Measurements from ENCODE around the gene CNP. TPM values are rescaled to one million over a fixed set of nuclear protein-coding genes. Genes with fewer than 3 reads are reported as not detected.

The CNP gene
- total RNA-seq (2022; extraction: Qiagen RNA extraction): 56.2 to 72.6 TPM (median 69.8 TPM) in 5 replicates

DNA sequence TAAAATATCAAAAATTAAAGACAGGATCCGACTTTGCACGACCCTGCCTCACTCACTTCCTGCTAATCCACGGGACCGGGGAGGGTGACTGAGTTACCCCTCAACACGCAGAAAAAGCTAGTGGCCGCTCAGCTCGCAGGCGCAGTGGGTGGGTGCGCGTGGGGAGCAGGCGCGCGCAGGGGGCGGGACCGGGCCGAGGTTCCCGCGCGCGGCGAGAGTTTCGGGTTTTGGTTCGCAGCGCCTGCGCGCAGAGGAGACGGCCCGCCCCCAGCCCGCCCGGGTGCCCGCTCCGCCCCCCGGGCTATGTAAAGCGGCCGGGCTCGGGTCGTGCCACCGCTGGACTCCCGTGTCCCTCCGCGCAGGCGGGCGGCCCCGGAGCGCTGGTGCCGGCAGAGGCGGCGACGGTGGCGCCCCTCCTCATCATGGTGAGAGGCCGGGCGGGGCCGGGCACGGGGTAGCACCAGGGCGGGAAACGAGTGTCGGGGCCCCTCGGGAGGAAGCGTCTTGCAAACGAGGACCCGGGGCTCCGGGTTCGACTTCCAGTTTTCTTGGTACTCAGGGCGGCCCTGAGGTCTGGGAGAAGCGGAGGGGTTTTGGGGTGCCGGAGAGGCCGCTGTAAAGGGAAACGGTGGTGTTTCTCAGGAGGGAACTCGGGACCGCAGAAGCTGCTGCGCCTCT, at the start of gene CNP:
TSS of gene CNP (plus strand) at position 333 of the 678 bp plus-strand sequence. CDS start at position 423, 90 bp downstream.

DNA sequence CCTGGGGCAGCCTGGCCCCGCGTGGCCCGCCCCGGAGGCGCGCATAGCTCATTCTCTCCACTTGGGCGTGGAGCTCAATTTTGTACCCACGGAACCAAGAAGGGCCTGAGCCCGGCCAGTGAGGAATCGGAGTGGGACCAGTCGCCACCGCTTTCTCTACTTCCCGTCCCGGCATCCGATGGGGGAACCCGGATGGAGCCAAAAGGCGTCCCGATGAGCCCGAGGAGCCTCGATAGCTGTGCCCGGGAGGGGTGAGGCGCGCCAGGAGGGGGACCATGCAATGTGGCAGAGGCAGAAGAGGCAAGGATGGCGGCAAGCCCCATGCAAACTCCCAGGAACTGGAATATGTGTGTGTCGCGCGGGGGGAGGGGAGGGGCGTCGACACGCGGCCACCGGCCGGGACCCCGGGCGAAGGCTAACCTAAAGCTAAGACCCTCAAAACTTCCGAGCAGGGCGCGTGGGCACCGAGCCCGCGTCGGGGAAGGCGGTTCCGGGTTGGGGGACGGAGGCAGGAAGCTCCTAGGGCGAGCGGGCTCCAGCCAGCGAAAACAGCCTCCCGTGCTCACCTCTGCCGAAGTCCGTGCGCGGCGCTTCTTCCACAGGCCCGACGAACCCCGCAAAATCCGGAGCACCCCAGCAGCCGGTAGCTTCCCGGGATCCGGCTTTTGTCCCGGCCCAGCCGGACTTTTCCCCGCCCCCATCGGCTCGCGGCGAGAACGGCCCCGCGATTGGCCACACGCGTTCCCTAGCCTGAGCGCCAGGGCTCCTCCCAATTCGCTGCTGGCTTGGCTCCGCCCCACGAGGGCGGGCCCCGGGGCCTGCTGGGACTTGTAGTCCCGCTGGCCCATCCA, 48.1 kb upstream of the CNP start, which contains the start of gene ACLY:
TSS of gene ACLY (minus strand) at position 638 of the 851 bp plus-strand sequence. CDS start 5,078 bp downstream, outside the sequence.

DNA sequence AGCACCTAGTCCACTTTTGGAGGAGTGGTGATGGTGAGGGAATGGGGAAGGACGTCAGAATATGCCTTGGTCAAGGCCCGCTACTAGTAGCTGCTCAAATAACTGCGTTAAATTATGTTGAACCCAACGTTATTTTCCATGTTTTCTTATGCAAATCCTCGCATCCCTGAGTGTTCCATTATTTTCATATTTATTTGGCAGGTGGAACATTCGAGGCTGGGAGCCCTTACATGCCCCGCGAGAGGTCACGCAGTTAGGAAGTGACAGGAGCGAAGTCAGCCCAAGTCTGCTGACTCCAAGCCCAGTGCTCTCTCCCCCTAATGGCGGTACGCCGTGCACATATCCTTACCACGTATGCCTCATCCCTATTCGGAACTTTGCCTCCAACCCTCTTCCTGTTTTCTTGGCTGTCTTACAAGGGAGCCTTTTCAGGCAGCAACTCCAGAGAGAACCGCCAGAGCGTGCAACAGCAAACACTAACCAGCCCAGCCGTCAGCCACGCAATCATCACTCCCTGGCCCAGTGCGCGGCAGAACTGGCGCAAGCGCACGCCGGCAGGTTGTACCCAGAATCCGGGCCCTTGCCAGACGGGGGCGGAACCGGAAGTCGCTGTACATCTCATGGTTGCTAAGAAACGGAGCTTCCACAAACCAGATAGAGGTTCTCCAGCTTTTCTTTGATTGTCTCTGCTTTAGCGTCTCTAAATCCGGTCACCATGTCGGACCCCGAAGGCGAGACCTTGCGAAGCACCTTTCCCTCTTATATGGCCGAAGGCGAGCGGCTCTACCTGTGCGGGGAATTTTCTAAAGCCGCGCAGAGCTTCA, 36.4 kb upstream of the CNP start, which contains the start of gene ODAD4:
TSS of gene ODAD4 (plus strand) at position 609 of the 824 bp plus-strand sequence. CDS start at position 716, 107 bp downstream.

DNA sequence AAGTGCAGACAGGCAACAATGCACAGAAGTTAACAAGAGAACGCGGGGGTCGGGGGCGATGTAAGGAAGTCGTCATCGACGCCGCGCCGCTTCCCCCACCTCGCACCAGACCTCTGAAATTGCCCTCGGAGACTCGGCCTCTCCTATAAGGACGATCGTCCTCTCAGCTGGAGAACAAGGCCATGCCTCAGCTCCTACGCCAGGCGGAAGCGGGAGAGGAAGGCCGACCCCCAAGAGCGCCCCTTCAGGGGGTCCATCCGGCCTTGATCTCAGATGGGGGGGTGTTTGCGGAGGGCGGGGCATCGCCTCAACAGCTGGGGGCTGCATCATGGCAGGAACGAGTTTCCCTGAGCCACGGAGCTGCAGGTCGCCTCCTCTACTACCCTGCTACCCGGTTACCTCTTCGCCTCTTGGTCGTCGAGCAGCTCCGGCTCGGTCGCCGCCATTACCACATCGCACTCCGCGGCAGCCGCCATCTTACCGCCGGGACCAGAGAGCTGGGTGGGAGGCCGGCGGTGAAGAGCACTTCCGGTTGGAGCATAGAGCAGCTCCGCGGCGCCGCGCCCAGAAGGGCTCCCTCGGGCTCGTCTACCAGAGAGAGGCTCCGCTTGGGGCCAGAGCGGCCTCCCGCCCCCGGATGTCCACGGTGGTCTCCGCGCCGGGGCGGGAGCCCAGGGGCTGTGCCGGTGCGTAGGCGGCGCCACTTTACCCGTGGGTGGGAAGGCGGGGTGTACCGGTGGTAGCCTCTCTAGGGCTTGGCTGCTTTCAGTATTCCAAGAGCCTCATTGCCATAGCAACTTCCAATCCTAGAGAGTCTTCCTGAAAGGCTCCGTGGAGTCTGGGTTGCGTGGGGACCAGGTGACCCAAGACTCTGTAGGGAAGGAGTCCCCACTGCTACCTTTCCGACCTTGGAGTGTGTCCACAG, 50.6 kb downstream of the CNP start, which contains the start of gene DNAJC7:
TSS of gene DNAJC7 (minus strand) at position 499 of the 925 bp plus-strand sequence. CDS start at position 476, 23 bp downstream.

DNA sequence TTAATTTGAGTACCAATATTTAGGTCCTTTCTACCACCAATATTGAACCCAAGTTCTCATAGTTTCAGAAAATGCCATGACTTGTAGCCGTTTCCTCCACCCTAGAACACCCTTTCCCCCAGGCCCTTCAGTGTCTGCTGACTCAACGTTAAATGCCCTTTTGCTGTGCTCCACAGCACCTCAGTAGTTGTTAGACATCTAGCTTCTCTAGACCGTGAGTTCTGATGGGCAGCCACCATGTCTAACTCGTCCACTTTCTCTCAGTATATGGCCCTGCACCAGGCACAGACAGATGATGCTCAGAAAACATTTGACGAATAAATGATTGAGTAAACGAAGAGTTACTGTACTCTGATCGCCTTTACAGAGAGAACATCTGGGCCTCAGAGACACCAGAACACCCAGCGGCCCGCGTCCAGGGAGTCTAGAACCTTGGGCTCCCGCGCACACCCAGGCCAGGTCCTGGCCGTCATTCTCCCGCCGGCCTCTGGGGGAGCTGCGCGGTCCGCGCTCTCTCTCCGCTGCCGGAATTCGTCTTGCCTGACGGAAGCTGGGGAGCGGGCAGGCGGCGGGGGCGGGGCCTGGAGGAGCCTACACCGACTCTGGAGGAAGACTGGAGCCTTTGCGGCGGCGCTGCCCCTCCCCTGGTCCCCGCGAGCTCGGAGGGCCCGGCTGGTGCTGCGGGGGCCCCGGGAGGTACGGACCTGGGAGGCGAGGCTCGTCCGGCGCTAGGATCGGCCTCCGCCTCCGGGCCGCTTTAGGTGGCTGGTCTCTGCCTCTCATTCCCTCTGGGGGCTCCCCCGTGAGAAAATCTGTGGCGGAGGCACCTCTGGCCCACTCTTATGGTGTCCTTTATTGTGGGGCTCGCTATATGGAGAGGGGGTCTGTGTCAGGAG, 53.2 kb downstream of the CNP start, which contains the start of gene NKIRAS2:
TSS of gene NKIRAS2 (plus strand) at position 582 of the 896 bp plus-strand sequence. CDS start 1,488 bp downstream, outside the sequence.

Other genes with a start within 250 kb of the CNP start
- gene HAP1, start 232.2 kb upstream of the CNP start, total RNA-seq (2022; extraction: Qiagen RNA extraction): 1.1 to 1.7 TPM (median 1.4 TPM) in 5 replicates
- gene JUP, start 180.1 kb upstream of the CNP start, total RNA-seq (2022; extraction: Qiagen RNA extraction): 85.1 to 127 TPM (median 113 TPM) in 5 replicates
- 25.6 to 36.5 TPM (median 33.6 TPM) in 5 replicates for gene P3H4, start 154.8 kb upstream of the CNP start, total RNA-seq (2022; extraction: Qiagen RNA extraction)
- gene FKBP10, start 153.8 kb upstream of the CNP start, total RNA-seq (2022; extraction: Qiagen RNA extraction): 84.8 to 112 TPM (median 102 TPM) in 5 replicates
- gene NT5C3B, start 130.6 kb upstream of the CNP start, total RNA-seq (2022; extraction: Qiagen RNA extraction): 102 to 111 TPM (median 106 TPM) in 5 replicates
- gene KLHL10, start 129.0 kb upstream of the CNP start, total RNA-seq (2022; extraction: Qiagen RNA extraction): 0.10 to 0.18 TPM (median 0.12 TPM) in 3 of 5 replicates, not detected in the others
- gene KLHL11, start 101.4 kb upstream of the CNP start, total RNA-seq (2022; extraction: Qiagen RNA extraction): 2.0 to 3.0 TPM (median 2.9 TPM) in 5 replicates
- 244 to 274 TPM (median 269 TPM) in 5 replicates for gene ACLY, start 47.8 kb upstream of the CNP start, total RNA-seq (2022; extraction: Qiagen RNA extraction)
- gene ODAD4, start 36.2 kb upstream of the CNP start, total RNA-seq (2022; extraction: Qiagen RNA extraction): 1.2 to 1.8 TPM (median 1.4 TPM) in 5 replicates
- 112 to 117 TPM (median 114 TPM) in 5 replicates for gene DNAJC7, start 50.6 kb downstream of the CNP start, total RNA-seq (2022; extraction: Qiagen RNA extraction)
- 41.3 to 47.2 TPM (median 43.7 TPM) in 5 replicates for gene NKIRAS2, start 53.3 kb downstream of the CNP start, total RNA-seq (2022; extraction: Qiagen RNA extraction)
- 0.50 to 0.84 TPM (median 0.68 TPM) in 5 replicates for gene C17orf113, start 83.8 kb downstream of the CNP start, total RNA-seq (2022; extraction: Qiagen RNA extraction)
- gene ZNF385C, start 131.7 kb downstream of the CNP start, total RNA-seq (2022; extraction: Qiagen RNA extraction): 0.15 to 0.29 TPM (median 0.16 TPM) in 5 replicates
- 0.25 to 0.66 TPM (median 0.45 TPM) in 5 replicates for gene DHX58, start 145.9 kb downstream of the CNP start, total RNA-seq (2022; extraction: Qiagen RNA extraction)
- gene KAT2A, start 154.6 kb downstream of the CNP start, total RNA-seq (2022; extraction: Qiagen RNA extraction): 35.2 to 51.5 TPM (median 44.8 TPM) in 5 replicates
- gene HSPB9, start 156.0 kb downstream of the CNP start, total RNA-seq (2022; extraction: Qiagen RNA extraction): not detected in 5 replicates
- 221 to 267 TPM (median 261 TPM) in 5 replicates for gene RAB5C, start 188.2 kb downstream of the CNP start, total RNA-seq (2022; extraction: Qiagen RNA extraction)
- gene KCNH4, start 214.3 kb downstream of the CNP start, total RNA-seq (2022; extraction: Qiagen RNA extraction): 0.28 to 0.48 TPM (median 0.41 TPM) in 5 replicates
- 0.44 TPM in 1 of 5 replicates, not detected in the others for gene HCRT, start 218.7 kb downstream of the CNP start, total RNA-seq (2022; extraction: Qiagen RNA extraction)
- 16.2 to 21.3 TPM (median 20.1 TPM) in 5 replicates for gene GHDC, start 227.7 kb downstream of the CNP start, total RNA-seq (2022; extraction: Qiagen RNA extraction)

Measured in A549 treated with Mapracorat at 1 μM for 4 hours (cell line).